NCI-H460 (cell line): ENCODE data around the gene PRKCA. TPM values are rescaled to one million over a fixed set of nuclear protein-coding genes. Genes with fewer than 3 reads are reported as not detected.
"Not testable (repeated sequence)": the region's sequence is repeated elsewhere in the genome, so short reads cannot be mapped to it uniquely, and the experiment has no call there.

Source experiments
- DNase-seq: peaks from one replicate; pipeline ENCODE4 v3.0.0-alpha.2; 2016; ENCODE audit warnings: low read depth; ENCODE audit errors: extremely low read depth
- total RNA-seq: library from RNA; depleted of rRNA; stranded (reverse); fragments of >200 nt; shearing (Covaris generic); gene quantifications from 2 replicates; pipeline ENCODE4 v1.2.3, GENCODE V29; 2014

PRKCA gene
- total RNA-seq, 1 experiment from 2014 or later = 13.6 TPM

- DNase-seq = no peak
Measured at GRCh38 chr17:66432411-66432957, 130.1 kb downstream of the PRKCA start.

GRCh38 chr17:66432996-66433551 lies 130.7 kb downstream of the PRKCA start:
- DNase-seq = no peak

GRCh38 chr17:66435182-66435581 lies 132.8 kb downstream of the PRKCA start:
- no peak for DNase-seq

GRCh38 chr17:66436631-66437030 lies 134.2 kb downstream of the PRKCA start:
- DNase-seq = no peak

- no peak for DNase-seq
Measured at GRCh38 chr17:66437476-66438026, 135.1 kb downstream of the PRKCA start.

- no peak for DNase-seq
Measured at GRCh38 chr17:66438101-66438500, 135.7 kb downstream of the PRKCA start.

- no peak for DNase-seq
Measured at GRCh38 chr17:66441101-66441661, 138.8 kb downstream of the PRKCA start.

- no peak for DNase-seq
Measured at GRCh38 chr17:66443166-66443565, 140.8 kb downstream of the PRKCA start.

- DNase-seq = no peak
Measured at GRCh38 chr17:66443606-66444005, 141.2 kb downstream of the PRKCA start.

- DNase-seq = no peak
Measured at GRCh38 chr17:66444031-66444430, 141.6 kb downstream of the PRKCA start.

- no peak for DNase-seq
Measured at GRCh38 chr17:66445229-66445628, 142.8 kb downstream of the PRKCA start.

GRCh38 chr17:66446419-66446818 lies 144.0 kb downstream of the PRKCA start:
- DNase-seq = no peak

GRCh38 chr17:66447159-66447558 lies 144.7 kb downstream of the PRKCA start:
- DNase-seq = no peak

- DNase-seq = no peak
Measured at GRCh38 chr17:66448026-66448639, 145.7 kb downstream of the PRKCA start.

GRCh38 chr17:66449418-66449977 lies 147.1 kb downstream of the PRKCA start:
- DNase-seq = no peak

- DNase-seq = no peak
Measured at GRCh38 chr17:66450008-66450851, 147.8 kb downstream of the PRKCA start.

GRCh38 chr17:66450852-66451158 lies 148.4 kb downstream of the PRKCA start:
- DNase-seq = no peak

- DNase-seq = no peak
Measured at GRCh38 chr17:66451188-66452149, 149.1 kb downstream of the PRKCA start.

- DNase-seq = no peak
Measured at GRCh38 chr17:66455060-66455459, 152.6 kb downstream of the PRKCA start.

- not testable (repeated sequence) for DNase-seq
Measured at GRCh38 chr17:66457499-66457898, 155.1 kb downstream of the PRKCA start.
